SK-N-SH treated with all-trans-retinoic acid at 6 μM for 48 hours (cell line): ENCODE data around the gene CDC20.

Experiments used
- ATAC-seq: fragments of 200-7000 bp; cut with Tn5 transposase; 3 replicates; pipeline ENCODE4 v1.9.1; 2020; ENCODE audit warnings: mild to moderate bottlenecking, moderate library complexity
- ARNTL ChIP-seq: fragments of 450-650 bp; formaldehyde crosslinking; IDR thresholded peaks from 2 replicates; pipeline ENCODE4 v1.5.0; 2020; ENCODE audit warnings: low read depth, mild to moderate bottlenecking, moderate library complexity, borderline replicate concordance
- BACH2 ChIP-seq: fragments of 250-450 bp; sonication (Bioruptor Pico); IDR thresholded peaks from 2 replicates; pipeline ENCODE4 v1.9.0; 2021; ENCODE audit warnings: mild to moderate bottlenecking, borderline replicate concordance
- CREB5 ChIP-seq: fragments of 250-450 bp; sonication (Bioruptor Pico); IDR thresholded peaks from 2 replicates; pipeline ENCODE4 v1.5.1; 2020; ENCODE audit warnings: low read depth, mild to moderate bottlenecking, moderate library complexity
- CSDC2 ChIP-seq: fragments of 250-450 bp; sonication (Bioruptor Pico); IDR thresholded peaks from 2 replicates; pipeline ENCODE4 v1.5.0; 2020; ENCODE audit warnings: mild to moderate bottlenecking, moderate library complexity
- CSRNP3 ChIP-seq: fragments of 250-450 bp; sonication (Bioruptor Pico); IDR thresholded peaks from 2 replicates; pipeline ENCODE4 v1.5.1; 2021; ENCODE audit warnings: mild to moderate bottlenecking, moderate library complexity
- ESRRG ChIP-seq: fragments of 250-450 bp; sonication (Bioruptor Pico); IDR thresholded peaks from 2 replicates; pipeline ENCODE4 v1.6.1; 2021; ENCODE audit warnings: mild to moderate bottlenecking
- GLIS3 ChIP-seq: fragments of 250-450 bp; sonication (Bioruptor Pico); IDR thresholded peaks from 2 replicates; pipeline ENCODE4 v1.5.0; 2020; ENCODE audit warnings: mild to moderate bottlenecking, moderate library complexity
- ISL1 ChIP-seq: fragments of 250-450 bp; sonication (Bioruptor Pico); IDR thresholded peaks from 2 replicates; pipeline ENCODE4 v2.1.2; 2022; ENCODE audit warnings: mild to moderate bottlenecking, moderate library complexity
- OSR1 ChIP-seq: fragments of 250-450 bp; sonication (Bioruptor Pico); IDR thresholded peaks from 2 replicates; pipeline ENCODE4 v1.8.0; 2022; ENCODE audit warnings: moderate library complexity, mild to moderate bottlenecking, inconsistent platforms
- PATZ1 ChIP-seq: fragments of 250-450 bp; sonication (Bioruptor Pico); IDR thresholded peaks from 2 replicates; pipeline ENCODE4 v1.8.0; 2020; ENCODE audit warnings: mild to moderate bottlenecking, moderate library complexity, borderline replicate concordance
- POU6F1 ChIP-seq: fragments of 250-450 bp; sonication (Bioruptor Pico); IDR thresholded peaks from 2 replicates; pipeline ENCODE4 v1.8.0; 2021; ENCODE audit warnings: low read depth, mild to moderate bottlenecking, moderate library complexity, borderline replicate concordance
- PPARA ChIP-seq: fragments of 250-450 bp; sonication (Bioruptor Pico); IDR thresholded peaks from 2 replicates; pipeline ENCODE4 v1.5.0; 2020; ENCODE audit warnings: mild to moderate bottlenecking, borderline replicate concordance
- RARB ChIP-seq: fragments of 250-450 bp; sonication (Bioruptor Pico); IDR thresholded peaks from 2 replicates; pipeline ENCODE4 v1.8.0; 2021; ENCODE audit warnings: mild to moderate bottlenecking, moderate library complexity
- SNAI2 ChIP-seq: fragments of 250-450 bp; sonication (Bioruptor Pico); IDR thresholded peaks from 2 replicates; pipeline ENCODE4 v1.5.0; 2020; ENCODE audit warnings: mild to moderate bottlenecking, moderate library complexity
- TCF4 ChIP-seq: fragments of 250-450 bp; sonication (Bioruptor Pico); IDR thresholded peaks from 2 replicates; pipeline ENCODE4 v1.8.0; 2021; ENCODE audit warnings: mild to moderate bottlenecking, moderate library complexity, borderline replicate concordance
- TOX ChIP-seq: fragments of 250-450 bp; sonication (Bioruptor Pico); IDR thresholded peaks from 2 replicates; pipeline ENCODE4 v1.8.0; 2021; ENCODE audit warnings: mild to moderate bottlenecking, moderate library complexity, borderline replicate concordance
- TSHZ2 ChIP-seq: fragments of 250-450 bp; sonication (Bioruptor Pico); IDR thresholded peaks from 2 replicates; pipeline ENCODE4 v1.5.0; 2020; ENCODE audit warnings: mild to moderate bottlenecking, moderate library complexity
- ZC3H10 ChIP-seq: fragments of 250-450 bp; sonication (Bioruptor Pico); IDR thresholded peaks from 2 replicates; pipeline ENCODE4 v1.5.1; 2021; ENCODE audit warnings: mild to moderate bottlenecking, moderate library complexity
- ZFP3 ChIP-seq: fragments of 250-450 bp; sonication (Bioruptor Pico); IDR thresholded peaks from 2 replicates; pipeline ENCODE4 v1.5.0; 2020; ENCODE audit warnings: mild to moderate bottlenecking, moderate library complexity
- ZFP30 ChIP-seq: fragments of 450-650 bp; formaldehyde crosslinking; IDR thresholded peaks from 2 replicates; pipeline ENCODE4 v1.5.0; 2022; ENCODE audit warnings: mild to moderate bottlenecking, moderate library complexity
- ZNF565 ChIP-seq: fragments of 450-650 bp; formaldehyde crosslinking; conservative IDR thresholded peaks from 2 replicates; pipeline ENCODE4 v1.5.0; 2020; ENCODE audit warnings: low read depth, mild to moderate bottlenecking, moderate library complexity
- ZNF70 ChIP-seq: fragments of 450-650 bp; formaldehyde crosslinking; IDR thresholded peaks from 2 replicates; pipeline ENCODE4 v1.5.0; 2020; ENCODE audit warnings: mild to moderate bottlenecking, moderate library complexity
- ZNF8 ChIP-seq: fragments of 450-650 bp; formaldehyde crosslinking; IDR thresholded peaks from 2 replicates; pipeline ENCODE4 v1.5.0; 2020; ENCODE audit warnings: mild to moderate bottlenecking, moderate library complexity

Gene CDC20

GRCh38 chr1:43370564-43370963, 11.8 kb downstream of the CDC20 start:
- ATAC-seq = no peak
- TF ChIP-seq GLIS3 (CRISPR knock-in tag) (no peak), ZNF565 (CRISPR knock-in tag) (no peak), ZNF8 (no peak), ARNTL (CRISPR knock-in tag) (no peak), PPARA (CRISPR knock-in tag) (no peak), ZFP30 (CRISPR knock-in tag) (no peak), BACH2 (CRISPR knock-in tag) (no peak), CSRNP3 (CRISPR knock-in tag) (no peak), POU6F1 (CRISPR knock-in tag) (no peak), ZC3H10 (CRISPR knock-in tag) (no peak), PATZ1 (CRISPR knock-in tag) (no peak), ISL1 (CRISPR knock-in tag) (no peak), ESRRG (CRISPR knock-in tag) (no peak)

- no peak for TF ChIP-seq PPARA (CRISPR knock-in tag)
- TF ChIP-seq ZNF565 (CRISPR knock-in tag) = no peak
- no peak for TF ChIP-seq ZFP3
- no peak for TF ChIP-seq BACH2 (CRISPR knock-in tag)
- TF ChIP-seq TCF4 = no peak
- no peak for TF ChIP-seq ZFP30 (CRISPR knock-in tag)
- TF ChIP-seq OSR1 (CRISPR knock-in tag) = no peak
- TF ChIP-seq RARB (CRISPR knock-in tag) = no peak
- TF ChIP-seq ISL1 (CRISPR knock-in tag) = no peak
- TF ChIP-seq TOX (CRISPR knock-in tag) = no peak
- no peak for TF ChIP-seq CSDC2 (CRISPR knock-in tag)
- no peak for TF ChIP-seq PATZ1 (CRISPR knock-in tag)
- no peak for TF ChIP-seq CSRNP3 (CRISPR knock-in tag)
- no peak for TF ChIP-seq ZNF70 (CRISPR knock-in tag)
- no peak for TF ChIP-seq SNAI2 (CRISPR knock-in tag)
- TF ChIP-seq TSHZ2 (CRISPR knock-in tag) = no peak
- no peak for TF ChIP-seq CREB5 (CRISPR knock-in tag)
- TF ChIP-seq, all 23 proteins: peak for 0
- no peak for ATAC-seq
Measured at GRCh38 chr1:43372172-43372571, 13.4 kb downstream of the CDC20 start.
